ENCODE results near the gene PXN.
"Not testable (repeated sequence)": the region's sequence is repeated elsewhere in the genome, so short reads cannot be mapped to it uniquely, and the experiment has no call there.

Gene PXN

DNA sequence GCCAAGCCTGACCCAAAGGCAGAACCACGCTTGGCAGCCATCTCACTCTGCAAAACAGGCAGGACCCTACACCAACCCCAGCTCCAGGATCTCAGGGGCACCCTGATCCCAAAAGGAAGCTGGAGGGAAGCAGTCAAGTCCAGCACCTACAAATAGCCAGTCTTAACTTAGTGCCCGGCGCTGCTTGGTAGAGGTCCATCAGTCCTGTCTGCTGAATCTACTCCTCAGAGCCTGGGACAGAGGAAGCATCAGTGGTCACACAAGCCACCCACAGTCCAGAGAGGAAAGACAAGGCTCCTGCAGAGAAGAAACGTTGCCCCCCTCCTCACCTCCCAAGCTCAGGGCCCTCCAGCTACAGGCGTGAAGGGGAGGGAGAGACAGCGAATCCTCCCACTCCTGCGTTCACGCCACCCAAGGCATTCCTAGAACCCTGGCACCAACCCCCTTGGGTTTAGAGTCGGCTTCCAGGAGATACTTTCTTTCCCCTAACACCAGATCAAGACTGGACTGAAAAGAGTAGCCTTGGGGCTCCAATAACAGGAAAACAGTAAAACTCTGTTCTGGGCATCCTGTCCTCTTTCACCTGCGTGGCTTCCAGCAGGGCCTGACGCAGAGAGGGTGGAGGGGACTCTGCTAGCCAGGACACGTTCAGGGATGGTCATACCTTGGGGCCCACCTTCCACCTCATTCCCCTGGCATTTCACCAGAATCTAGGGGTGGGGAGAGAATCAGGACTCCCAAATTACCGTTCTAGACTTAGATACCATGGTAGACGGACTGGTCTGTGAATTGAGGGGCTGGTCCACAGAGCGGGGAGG, 1.2 kb downstream of the PXN start:
- H3K27ac ChIP-seq: peak overlapping the region in 19 of 21 experiments; percentile 26 to 99 (median 96)
- H3K4me3 ChIP-seq: peak overlapping the region; percentile 75 to 97 (median 90)

DNA sequence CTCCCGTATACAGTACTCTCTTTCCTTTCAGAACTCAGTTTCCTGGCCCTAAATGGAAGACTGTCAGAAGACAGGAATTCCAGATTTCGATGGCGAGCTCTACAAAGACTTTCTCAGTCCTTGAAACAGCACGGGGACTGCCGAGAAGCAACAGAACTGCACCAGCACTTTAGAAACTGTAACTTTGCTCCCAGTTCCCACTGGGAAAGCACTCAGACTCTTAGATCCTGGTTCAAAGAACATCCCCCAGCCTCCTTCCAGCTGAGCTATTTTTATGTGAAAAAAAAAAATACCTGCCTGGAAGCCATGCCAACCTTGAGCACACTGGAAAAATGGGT, 1.8 kb downstream of the PXN start:
- peak overlapping the region in 18 of 21 experiments; percentile 26 to 99 (median 96) for H3K27ac ChIP-seq
- peak overlapping the region; percentile 75 to 97 (median 90) for H3K4me3 ChIP-seq

DNA sequence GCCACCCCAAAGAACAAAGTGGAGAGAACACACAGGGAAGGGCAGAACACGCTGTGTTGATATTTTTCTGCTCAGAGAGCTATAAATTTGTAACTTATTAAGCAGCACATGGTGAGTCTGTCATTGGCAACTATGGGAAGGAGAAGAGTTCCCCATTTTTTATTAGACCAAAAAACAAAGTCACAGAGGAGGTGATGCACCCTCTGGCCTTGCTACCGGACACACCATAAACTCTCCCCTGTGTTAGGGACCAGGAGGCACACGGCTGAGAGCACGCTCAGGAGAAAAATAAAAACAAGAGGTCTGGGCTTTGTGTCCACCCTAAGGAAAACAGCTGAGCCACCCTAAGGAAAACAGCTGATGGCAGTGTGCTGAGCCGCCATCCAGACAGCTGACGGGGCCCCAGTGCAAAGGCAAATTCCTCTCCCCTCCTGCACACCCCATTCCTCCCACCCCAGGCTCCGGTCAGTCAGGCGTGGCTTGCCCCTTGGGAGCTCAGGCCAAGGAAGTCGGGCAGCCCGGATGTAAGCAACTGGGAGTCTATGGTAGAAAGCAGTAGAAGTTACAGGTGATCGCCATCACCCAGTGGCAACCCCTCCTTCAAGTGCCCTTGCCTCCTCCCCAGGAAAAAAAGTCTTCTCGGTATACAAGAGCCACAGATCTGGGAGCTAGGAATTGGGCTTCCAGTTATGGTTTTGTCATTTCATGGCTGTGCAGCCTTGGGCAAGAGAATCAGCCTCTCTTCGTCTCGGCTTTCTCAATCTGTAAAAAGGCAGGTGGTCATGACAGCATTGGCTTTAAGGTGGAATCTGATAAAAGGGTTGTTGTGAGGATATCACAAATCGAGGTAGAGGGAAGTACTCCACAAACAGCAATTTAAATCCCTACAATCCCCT, 2.4 kb downstream of the PXN start:
- peak overlapping the region in 19 of 21 experiments; percentile 21 to 99 (median 96) for H3K27ac ChIP-seq
- peak overlapping the region in 5 of 7 experiments; percentile 6 to 97 (median 89) for H3K4me3 ChIP-seq

DNA sequence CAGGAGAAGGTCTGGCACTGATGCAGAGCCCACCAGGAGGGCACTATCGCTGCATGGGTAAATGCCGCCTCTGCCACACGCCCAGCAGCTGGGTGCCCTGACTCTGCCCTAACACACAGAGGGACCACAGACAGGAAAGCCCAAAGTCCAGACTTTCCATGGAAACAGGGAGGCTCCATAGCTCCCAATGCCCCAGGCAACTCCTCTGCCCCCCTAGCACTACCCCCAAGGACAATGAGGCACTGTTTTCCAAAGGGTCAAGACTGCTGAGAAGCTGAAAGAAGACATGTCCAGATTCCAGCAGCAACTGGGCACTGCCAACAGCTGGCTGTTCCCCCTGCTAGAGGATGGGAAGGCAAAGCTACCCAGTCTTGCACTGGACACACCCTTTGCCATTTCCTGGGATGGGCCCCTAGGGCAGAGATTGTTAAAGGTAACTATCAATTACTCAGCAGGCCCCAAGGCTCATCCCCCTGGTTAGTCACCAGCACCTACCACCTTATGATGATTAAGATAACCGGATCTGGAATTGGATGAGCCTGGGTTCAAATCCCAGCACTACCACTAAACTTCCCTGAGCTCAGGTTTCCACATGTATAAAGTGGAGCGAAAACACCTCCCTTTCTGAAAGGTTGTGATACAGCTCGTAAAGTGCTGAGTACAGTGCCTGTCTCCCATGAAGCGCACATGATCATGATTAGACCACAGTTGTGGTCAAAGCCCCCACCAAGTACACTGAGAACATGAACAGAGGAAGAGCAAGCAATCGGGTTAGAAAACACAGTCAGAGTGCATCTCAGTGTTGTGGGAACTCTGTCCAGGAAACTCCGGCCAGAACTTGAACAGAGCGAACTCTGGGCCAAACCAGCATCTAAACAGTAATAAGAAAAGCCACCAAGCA, 3.3 kb downstream of the PXN start:
- peak overlapping the region in 19 of 21 experiments; percentile 21 to 99 (median 96) for H3K27ac ChIP-seq
- H3K4me3 ChIP-seq: peak overlapping the region in 3 of 7 experiments; percentile 6 to 90 (median 89)

DNA sequence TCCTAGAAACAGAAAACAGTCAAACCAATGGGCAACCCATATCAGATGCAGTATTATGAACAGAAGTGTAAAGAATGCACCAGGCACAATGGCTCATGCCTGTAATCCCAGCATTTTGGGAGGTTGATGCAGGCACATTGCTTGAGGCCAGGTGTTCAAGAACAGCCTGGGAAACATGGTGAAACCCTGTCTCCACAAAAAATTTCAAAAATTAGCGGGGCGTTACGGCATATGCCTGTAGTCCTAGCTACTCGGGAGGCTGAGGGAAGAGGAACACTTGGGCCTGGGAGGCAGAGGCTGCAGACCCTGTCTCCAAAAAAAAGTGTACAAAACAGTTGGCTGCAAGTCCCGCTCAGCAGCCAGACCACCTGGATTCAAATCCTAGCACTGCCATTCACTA, 4.9 kb downstream of the PXN start:
- H3K27ac ChIP-seq: no peak overlapping the region

DNA sequence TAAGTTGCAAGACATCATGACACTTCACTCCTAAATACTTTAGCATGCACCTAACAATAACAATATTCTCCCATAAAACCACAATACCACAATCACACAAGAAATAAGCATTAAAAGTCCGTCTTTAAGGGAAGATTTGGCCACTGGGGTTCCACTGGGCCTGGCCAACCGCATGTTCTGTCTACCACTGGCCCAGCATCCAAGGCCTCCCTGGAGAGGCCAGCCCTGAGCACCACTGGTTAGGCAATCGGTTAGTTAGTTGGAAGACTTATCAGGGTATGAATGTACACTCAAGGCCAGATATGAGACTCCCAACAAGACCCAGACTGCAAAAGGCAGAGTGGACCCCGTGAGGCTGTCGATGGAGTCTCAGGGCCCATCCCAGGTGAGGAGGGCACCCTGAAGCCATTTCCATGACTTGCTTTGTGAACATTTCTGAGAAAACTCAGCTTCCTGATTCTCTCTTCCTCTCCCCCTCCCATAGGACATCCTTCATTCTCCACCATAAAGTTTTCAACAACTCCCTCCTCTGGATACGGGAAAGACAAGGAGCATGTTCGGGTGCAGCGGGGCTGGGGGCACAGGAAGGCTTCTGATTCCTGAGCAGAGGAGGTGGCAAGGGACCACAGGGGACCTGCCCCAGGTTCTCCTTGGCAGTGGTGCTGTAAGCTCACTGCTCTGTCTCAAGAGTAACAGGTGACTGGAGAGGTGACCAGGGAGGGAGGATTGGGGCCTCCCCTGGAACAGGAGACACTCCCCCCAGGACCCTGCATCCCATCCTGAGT, 5.9 kb downstream of the PXN start:
- H3K4me3 ChIP-seq: no peak overlapping the region
- peak overlapping the region in 10 of 21 experiments; percentile 0 to 74 (median 54) for H3K27ac ChIP-seq

More for the DNA sequence above, 4.9 kb downstream of the PXN start:
- H3K4me3 ChIP-seq: no peak overlapping the region

DNA sequence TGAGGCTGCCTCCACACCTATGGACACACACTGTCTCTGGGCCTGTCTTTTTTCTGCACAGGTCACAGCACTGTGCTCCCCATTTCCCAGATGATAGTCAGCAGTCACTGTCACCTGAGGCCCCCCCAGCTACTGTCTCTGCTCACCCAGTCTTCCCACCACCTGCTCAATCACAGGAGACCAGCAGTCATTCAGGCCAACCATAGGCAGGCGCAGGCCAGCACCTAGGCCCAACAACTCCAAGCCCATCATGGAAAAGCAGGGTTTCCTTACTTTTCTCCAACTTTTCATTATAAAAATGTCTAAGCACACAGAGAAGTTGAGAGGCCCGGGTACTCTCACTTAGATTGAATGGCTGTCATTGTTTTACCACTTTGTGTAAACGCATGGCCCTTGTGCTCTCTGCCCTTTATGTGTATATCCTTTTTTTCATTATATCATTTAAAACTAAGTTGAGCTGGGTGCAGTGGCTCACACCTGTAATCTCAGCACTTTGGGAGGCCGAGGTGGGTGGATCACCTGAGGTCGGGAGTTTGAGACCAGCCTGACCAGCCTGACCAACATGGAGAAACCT, 7.1 kb downstream of the PXN start:
- Histone ChIP-seq H3K4me3 (no peak overlapping the region), H3K27ac (peak overlapping the region in 9 of 21 experiments; percentile 43 to 81 (median 68))

DNA sequence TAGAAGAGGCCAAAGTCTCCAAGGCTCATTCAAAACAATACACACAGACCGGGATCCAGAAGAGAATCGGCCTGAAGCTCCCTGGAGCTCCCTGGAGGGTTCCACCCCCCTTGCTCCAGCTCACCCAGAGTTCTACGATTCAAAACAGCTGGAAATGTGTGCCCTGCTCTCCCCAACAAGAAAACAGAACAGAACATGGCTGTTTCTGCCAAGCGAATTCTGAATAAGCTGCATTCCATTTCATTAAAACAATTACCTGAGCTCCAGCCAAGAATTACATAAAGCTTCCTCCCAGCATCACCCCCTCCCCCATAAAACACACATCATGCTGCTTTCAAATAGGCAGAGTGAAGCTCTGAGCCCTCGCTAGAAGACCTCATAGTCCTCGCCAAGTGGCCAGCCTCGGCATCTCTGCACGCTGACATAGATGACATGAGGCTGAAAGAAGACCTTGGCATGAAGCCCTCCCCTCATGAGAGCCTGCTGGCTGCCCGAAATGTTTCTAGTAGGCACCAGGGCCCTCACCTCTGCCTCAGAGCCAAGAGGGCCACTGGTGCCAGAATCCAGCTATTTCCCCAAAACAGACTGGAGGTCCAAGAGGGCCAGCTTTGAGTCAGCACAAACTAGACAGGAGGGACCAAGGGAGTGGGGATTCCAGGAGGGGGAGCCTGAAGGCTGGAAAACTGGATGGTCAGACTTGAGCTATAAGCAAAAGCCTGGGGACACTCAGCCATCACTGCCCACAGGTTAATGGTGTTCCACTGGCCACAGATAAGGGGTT, 8.3 kb downstream of the PXN start:
- H3K4me3 ChIP-seq: no peak overlapping the region
- peak overlapping the region in 19 of 21 experiments; percentile 11 to 81 (median 56) for H3K27ac ChIP-seq

DNA sequence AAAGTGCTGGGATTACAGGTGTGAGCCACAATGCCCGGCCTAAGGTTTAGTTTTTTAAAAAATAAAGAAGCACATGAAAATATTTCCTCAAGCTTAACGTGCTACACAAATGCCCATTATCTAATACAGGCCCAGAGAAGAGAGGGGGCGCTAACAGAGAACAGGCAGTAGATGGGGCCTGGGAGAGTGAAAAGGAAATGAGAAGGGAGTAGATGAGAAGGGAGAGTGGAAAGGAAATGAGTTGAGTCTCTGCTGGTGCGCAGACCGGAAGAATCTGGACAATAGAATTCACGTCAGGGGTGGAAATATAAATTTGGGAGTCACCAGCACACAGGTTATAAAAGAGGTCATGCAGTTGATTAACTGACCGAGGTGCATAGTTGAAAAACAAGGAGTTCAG, 10.7 kb downstream of the PXN start:
- Histone ChIP-seq H3K27ac (peak overlapping the region in 13 of 21 experiments; percentile 2 to 87 (median 61)), H3K4me3 (no peak overlapping the region)

DNA sequence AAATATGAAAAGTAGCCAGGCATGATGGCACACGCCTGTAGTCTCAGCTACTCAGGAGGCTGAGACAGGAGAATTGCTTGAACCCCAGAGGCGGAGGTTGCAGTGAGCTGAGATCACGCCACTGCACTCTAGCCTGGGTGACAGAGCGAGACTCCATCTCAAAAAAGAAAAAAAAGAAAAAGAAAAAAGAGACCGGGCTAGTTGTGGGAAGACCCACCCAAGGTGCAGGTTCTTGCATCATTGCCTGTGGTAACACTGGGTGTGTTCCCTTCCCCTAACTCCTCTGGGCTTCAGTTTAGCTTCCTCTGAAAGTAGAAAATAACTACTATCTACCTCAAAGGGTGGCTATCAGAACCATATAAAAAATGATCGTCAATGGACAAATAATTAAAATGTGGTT, 12.2 kb downstream of the PXN start:
- peak overlapping the region in 14 of 21 experiments; percentile 32 to 87 (median 62) for H3K27ac ChIP-seq
- H3K4me3 ChIP-seq: not testable (repeated sequence)

DNA sequence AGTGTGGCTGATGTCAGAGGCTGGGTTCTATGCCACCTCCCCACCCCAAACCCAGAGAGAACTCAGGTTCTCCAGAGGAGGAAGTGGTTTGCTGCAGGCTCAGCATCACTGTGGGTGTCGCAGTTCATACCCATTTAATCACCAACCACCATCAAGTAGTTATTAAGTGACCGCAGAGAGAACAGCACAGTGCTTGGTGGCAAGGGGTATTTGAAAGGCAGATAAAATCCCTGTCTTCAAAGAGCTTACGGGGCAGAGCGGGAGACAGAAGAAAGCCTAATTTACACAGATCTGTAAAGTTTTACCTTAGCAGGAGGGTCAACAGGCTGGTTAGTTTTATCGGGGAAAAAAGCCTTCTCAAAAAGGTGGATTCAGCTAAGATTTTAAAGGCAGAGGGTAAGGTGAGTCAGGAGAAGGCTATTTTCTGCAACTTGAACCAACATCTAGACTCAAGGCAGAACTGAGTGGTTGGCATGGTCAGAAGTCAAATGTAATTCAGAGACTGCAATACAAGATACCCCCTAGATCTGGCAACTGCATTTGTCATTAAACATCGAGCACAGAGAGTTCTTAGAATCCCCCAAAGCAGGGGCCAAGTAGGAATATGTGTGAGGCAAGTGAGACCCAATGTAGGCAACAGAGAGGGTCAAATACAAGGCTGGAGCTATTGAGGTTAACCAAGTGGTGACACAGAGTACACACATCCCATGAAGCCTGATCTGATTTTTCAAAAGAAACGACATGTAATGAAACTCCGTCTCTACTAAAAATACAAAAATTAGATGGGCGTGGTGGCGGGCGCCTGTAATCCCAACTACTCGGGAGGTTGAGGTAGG, 13.2 kb downstream of the PXN start:
- peak overlapping the region in 12 of 21 experiments; percentile 4 to 87 (median 66) for H3K27ac ChIP-seq
- H3K4me3 ChIP-seq: no peak overlapping the region

DNA sequence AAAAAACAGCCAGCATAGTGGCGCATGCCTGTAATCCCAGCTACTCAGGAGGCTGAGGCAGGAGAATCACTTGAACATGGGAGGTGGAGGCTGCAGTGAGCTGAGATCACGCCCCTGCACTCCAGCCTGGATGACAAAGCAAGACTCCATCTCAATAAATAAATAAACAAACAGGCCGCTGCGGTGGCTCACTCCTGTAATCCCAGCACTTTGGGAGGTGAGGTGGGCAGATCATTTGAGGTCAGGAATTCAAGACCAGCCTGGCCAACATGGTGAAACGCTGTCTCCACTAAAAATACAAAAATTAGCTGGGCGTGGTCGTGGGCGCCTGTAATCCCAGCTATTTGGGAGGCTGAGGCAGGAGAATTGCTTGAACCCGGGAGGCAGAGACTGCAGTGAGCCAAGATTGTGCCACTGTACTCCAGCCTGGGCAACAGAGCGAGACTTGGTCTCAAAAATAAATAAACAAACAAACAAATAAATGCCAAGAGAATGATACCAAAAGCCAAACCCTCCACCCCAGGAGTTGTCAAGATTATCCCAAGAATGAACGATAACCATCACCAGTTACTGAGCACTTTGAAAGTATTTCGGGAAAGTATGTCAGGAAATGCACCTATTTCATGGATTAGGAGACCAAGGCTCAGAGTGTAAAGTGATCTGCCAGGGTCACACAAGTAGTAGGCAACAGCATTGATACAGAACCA, 14.0 kb downstream of the PXN start:
- H3K4me3 ChIP-seq: not testable (repeated sequence)
- H3K27ac ChIP-seq: peak overlapping the region in 17 of 21 experiments; percentile 9 to 87 (median 69)

DNA sequence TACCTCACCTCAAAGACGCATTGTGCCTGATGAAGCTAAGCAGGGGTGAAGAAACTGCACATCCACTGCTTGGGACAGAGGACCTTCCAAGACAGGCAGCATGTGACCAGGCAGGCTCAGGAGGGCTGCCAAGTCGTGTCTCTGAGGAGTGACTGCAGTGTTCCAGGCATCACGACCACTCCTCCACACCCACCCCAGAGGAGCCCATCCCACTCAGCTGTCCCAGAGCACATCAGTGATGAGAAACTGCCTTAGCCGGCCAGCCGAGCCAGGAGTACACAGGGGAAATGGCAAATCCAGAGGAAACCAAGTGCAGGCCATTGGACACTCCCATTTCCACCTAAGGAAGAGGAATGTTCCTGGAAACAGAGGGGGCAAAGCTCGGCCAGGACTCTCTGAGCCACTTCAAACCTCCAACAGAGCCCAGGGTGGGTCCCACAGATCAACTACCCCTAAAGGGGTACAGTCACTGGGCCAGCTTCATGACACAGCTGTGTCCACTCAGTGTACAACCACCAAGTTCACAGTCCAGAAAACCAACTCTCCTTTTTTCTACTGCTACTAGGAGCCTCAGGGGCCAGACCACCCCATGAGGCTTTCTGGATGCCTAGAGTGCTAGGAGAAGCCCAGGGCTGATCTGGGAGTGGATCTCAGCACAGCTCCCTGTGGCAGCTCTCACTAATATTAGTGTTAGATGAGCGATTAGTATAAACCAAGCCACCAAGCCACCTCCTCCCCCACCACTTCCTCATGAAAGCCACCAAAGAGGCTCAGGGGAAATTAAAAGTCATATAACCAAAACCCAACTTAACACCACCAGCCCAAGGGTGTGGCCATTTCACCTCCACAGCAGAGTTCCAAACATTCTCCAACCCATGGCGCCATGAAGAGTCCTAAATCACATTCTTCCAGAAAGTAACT, 15.4 kb downstream of the PXN start:
- Histone ChIP-seq H3K4me3 (no peak overlapping the region), H3K27ac (peak overlapping the region in 20 of 21 experiments; percentile 9 to 87 (median 71))

DNA sequence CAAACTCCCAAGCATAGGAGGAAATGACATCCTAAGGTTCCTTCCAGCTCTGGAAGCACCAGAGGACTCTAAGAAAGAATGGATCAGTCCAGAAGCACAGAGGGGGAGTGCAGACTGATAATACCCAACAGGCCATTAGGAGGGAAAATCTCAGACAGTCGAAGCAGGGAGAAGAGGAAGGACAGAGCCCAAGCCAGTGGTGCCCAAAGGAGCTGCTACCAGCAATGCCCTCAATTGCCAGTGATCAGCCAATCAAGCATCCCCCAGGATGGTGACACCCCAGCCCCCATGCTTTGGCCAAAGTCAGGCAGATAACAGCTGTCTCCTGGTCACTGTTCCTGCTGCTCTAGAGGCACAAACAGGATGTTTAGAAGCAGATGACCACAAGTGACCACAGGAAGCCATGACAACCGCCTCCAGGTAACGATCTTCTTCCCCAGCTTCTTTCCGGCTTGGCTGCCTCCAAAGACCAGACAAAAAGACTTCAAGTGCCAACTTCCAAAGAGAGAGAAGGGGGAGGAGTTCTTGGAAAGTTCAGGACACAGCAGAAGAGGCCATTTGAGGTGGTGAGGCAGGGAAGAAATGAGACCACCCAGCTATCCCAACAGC, 16.2 kb downstream of the PXN start:
- H3K4me3 ChIP-seq: no peak overlapping the region
- peak overlapping the region in 18 of 21 experiments; percentile 9 to 87 (median 72) for H3K27ac ChIP-seq

Data from skin epidermis (tissue), 12 donors.